ENCODE measurements around the gene MUC15. TPM values are rescaled to one million over a fixed set of nuclear protein-coding genes. Genes with fewer than 3 reads are reported as not detected.

The MUC15 gene
- total RNA-seq, 1 experiment from 2014 or later, result not detected

- TF ChIP-seq EZH2 (IDR thresholded peaks at IDR 0.05; ENCODE audit: low read length, unreplicated experiment) (no peak), CTCF (conservative IDR thresholded peaks at IDR 0.05; ENCODE audit: low read depth, low read length) (no peak), EZH2phosphoT487 (IDR thresholded peaks at IDR 0.05; ENCODE audit: borderline replicate concordance, low read length) (no peak)
- H3F3A ChIP-seq (ENCODE audit: low read length, unreplicated experiment), result no peaks in the 10 kb centered on the region
- no peak for DNase-seq
- intact Hi-C loops (cut with micrococcal nuclease), result no loop called here
- no peak overlapping the region for H3K4me2 ChIP-seq (ENCODE audit: low read length)
- no peak overlapping the region for H3K27ac ChIP-seq (ENCODE audit: low read length)
- H3K9me3 ChIP-seq (ENCODE audit: low read length), result no peaks in the 10 kb centered on the region
- H3K27me3 ChIP-seq (ENCODE audit: low read length), result no peaks in the 10 kb centered on the region
- no peak for ATAC-seq
- no peaks in the 10 kb centered on the region for H4K20me1 ChIP-seq (ENCODE audit: low read length)
- POLR2A ChIA-PET (ENCODE audit: unreplicated experiment), result no interaction called here
- H3K4me3 ChIP-seq (ENCODE audit: low read length), result no peak overlapping the region
- H3K9me2 ChIP-seq (replicated peaks; ENCODE audit: low read length), result no peaks in the 10 kb centered on the region
- H3K36me3 ChIP-seq (ENCODE audit: low read depth, low read length), result no peaks in the 10 kb centered on the region
- no peaks in the 10 kb centered on the region for H3K79me2 ChIP-seq (ENCODE audit: low read length)
- H3K4me1 ChIP-seq (ENCODE audit: insufficient read depth, low read length), result no peaks in the 10 kb centered on the region
- CTCF ChIA-PET, result no interaction called here
- H2AFZ ChIP-seq (ENCODE audit: low read length), result no peak overlapping the region
- H3K9ac ChIP-seq (ENCODE audit: low read length), result no peak overlapping the region
- BruUV-seq (replicated peaks), result no TSS peak
Observed at GRCh38 chr11:26510164-26510563, 61.9 kb downstream of the MUC15 start.

Other genes with a start within 250 kb of the MUC15 start
- not detected in 2 replicates for gene ANO3, start 240.1 kb downstream of the MUC15 start, total RNA-seq (2014; rRNA removed)
- not detected in 2 replicates for gene SLC5A12, start 149.8 kb upstream of the MUC15 start, total RNA-seq (2014; rRNA removed)

All from PC-3 (cell line).